Lower leg skin (tissue), 3 donors: ENCODE data around the gene PPP1R12C.

Experiments
- POLR2A ChIP-seq, 2 donors: fragments of 450-650 bp; IDR thresholded peaks; one replicate each; pipeline ENCODE4 v1.6.1; 2016 to 2017; ENCODE audit warnings: antibody characterized with exemption in 2 of 2, mild to moderate bottlenecking in 1 of 2, moderate library complexity in 1 of 2
- TF ChIP-seq, protein P1 (sequence below), 3 donors: fragments of 450-650 bp; IDR thresholded peaks; one replicate each; pipeline ENCODE4 v1.5.1; 2016; ENCODE audit warnings: antibody characterized with exemption in 3 of 3, mild to moderate bottlenecking in 3 of 3, moderate library complexity in 2 of 3

DNA sequence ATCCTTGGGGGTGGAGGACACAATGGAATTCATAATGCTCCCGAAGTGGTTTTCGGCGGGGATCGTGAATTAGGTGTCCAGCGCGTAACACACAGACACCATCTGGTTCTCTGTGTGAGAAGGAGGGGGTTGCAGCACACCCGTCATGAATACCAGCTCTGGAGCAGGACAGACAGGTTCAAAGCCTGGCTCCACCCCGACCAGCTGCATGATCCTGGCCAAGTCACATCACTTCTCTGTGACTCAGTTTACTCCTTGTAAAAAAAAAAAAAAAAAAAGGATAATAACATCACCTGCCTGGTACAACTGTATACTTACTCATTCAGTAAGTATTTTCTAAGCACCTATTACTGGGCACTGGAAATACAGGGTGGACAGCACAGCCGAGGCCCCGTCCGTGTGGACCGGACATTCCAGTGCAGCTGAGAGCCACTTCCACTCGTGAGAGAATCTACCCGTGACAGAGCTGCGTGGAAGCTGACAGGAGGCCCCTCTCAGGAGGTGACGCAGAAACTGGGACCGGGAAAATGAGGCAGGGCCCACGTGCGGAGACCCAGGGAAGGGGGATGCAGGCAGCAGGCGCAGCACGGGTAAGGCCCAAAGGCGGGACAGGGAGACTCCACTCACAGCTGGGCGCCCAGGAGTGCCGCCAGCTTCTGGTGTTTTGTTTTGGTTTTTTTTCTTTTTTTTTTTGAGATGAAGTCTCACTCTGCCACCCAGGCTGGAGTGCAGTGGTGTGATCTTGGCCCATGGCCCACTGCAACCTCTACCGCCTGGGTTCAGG, 66.5 kb downstream of the PPP1R12C start:
- TF ChIP-seq, protein P1, sequence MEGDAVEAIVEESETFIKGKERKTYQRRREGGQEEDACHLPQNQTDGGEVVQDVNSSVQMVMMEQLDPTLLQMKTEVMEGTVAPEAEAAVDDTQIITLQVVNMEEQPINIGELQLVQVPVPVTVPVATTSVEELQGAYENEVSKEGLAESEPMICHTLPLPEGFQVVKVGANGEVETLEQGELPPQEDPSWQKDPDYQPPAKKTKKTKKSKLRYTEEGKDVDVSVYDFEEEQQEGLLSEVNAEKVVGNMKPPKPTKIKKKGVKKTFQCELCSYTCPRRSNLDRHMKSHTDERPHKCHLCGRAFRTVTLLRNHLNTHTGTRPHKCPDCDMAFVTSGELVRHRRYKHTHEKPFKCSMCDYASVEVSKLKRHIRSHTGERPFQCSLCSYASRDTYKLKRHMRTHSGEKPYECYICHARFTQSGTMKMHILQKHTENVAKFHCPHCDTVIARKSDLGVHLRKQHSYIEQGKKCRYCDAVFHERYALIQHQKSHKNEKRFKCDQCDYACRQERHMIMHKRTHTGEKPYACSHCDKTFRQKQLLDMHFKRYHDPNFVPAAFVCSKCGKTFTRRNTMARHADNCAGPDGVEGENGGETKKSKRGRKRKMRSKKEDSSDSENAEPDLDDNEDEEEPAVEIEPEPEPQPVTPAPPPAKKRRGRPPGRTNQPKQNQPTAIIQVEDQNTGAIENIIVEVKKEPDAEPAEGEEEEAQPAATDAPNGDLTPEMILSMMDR (IDR thresholded peaks at IDR 0.05): no peak
- no peak for TF ChIP-seq POLR2A (IDR thresholded peaks at IDR 0.05)
